Measurements from ENCODE around the gene APEH.

Gene APEH

GRCh38 chr3:49641921-49642707 lies 32.0 kb upstream of the APEH start:
- TF ChIP-seq, protein P1, sequence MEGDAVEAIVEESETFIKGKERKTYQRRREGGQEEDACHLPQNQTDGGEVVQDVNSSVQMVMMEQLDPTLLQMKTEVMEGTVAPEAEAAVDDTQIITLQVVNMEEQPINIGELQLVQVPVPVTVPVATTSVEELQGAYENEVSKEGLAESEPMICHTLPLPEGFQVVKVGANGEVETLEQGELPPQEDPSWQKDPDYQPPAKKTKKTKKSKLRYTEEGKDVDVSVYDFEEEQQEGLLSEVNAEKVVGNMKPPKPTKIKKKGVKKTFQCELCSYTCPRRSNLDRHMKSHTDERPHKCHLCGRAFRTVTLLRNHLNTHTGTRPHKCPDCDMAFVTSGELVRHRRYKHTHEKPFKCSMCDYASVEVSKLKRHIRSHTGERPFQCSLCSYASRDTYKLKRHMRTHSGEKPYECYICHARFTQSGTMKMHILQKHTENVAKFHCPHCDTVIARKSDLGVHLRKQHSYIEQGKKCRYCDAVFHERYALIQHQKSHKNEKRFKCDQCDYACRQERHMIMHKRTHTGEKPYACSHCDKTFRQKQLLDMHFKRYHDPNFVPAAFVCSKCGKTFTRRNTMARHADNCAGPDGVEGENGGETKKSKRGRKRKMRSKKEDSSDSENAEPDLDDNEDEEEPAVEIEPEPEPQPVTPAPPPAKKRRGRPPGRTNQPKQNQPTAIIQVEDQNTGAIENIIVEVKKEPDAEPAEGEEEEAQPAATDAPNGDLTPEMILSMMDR (IDR thresholded peaks at IDR 0.05) = no peak

GRCh38 chr3:49642708-49643145 lies 31.4 kb upstream of the APEH start:
- TF ChIP-seq, protein P1 (IDR thresholded peaks at IDR 0.05) = no peak

DNA sequence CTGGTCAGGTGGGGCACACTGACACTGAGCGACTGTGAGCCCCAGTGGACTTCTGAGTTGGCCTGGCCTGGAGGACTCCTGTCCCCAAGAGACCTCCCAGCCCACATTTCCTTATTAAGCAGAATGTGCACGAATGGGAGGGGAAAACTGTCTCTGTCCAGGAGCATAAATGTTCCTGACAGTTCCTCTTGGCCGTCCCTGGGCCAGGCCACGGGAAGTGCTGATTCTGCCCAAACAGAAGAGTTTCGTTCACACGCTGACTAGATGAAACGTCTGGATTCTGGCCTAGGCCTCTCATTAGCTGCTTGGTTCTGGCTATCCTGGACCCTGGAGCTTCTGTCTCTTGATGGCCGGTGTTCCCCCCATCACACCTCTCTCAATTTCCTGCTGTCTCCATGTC lies 29.5 kb upstream of the APEH start:
- TF ChIP-seq, protein P1 (IDR thresholded peaks at IDR 0.05) = no peak

DNA sequence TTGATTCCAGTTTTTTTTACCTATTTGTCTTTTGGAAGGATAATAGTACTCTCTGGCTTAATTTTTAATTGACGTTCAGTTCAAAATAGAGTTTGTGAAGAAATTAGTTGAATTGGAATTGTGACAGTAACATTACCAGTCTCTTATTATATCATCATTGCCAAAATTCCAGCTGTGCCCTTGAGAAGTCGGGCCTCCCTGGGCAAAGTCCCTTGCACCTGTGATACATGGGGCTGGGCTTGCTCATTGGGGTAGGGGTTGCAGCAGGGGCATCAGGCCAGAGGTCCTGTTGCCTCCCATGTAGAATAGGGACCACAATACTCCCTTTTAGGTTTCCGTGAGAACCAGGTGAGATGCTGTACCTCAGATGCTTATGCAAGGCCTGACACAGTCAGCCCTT lies 27.9 kb upstream of the APEH start:
- TF ChIP-seq, protein P1 (IDR thresholded peaks at IDR 0.05) = no peak

DNA sequence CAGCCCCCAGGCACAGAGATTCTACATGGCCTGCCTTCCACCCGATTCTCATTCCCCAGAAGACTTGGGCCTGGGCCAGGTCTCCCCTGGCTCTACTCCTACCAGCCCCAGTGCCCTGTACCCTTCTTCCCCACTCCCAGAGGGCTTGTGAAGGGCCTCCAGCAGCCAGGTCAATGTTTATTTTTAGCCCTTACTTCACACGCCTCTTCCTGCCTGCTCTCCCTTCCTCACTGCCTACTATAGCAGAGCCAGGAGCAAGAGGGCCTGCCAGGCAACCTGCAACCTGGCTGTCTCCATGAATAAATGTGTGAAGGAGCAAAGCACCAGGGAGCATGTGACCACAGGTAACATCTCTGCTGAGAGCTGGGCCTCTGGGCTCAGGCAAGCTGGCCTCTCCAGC lies 26.4 kb upstream of the APEH start:
- TF ChIP-seq, protein P1 (IDR thresholded peaks at IDR 0.05) = no peak

- TF ChIP-seq, protein P1 (IDR thresholded peaks at IDR 0.05) = no peak
These were observed 25.7 kb upstream of the APEH start for GRCh38 chr3:49648354-49649019.

- TF ChIP-seq, protein P1 (IDR thresholded peaks at IDR 0.05) = no peak
These were observed 24.6 kb upstream of the APEH start for GRCh38 chr3:49649576-49649975.
